Parathyroid adenoma (tissue), 2 donors: ENCODE data around the gene AIDA.

Source experiments
- H2AFZ ChIP-seq: fragments of 300-600 bp; sonication (generic); one replicate; pipeline ENCODE4 v1.7.0; 2017; ENCODE audit warnings: antibody characterized with exemption, mild to moderate bottlenecking
- H3K27ac ChIP-seq: fragments of 300-600 bp; sonication (generic); one replicate; pipeline ENCODE4 v1.7.0; 2017
- H3K27me3 ChIP-seq: fragments of 300-600 bp; sonication (generic); one replicate; pipeline ENCODE4 v1.7.0; 2017; ENCODE audit warnings: low read length; ENCODE audit not compliant: control insufficient read depth, insufficient read depth
- H3K36me3 ChIP-seq: fragments of 300-600 bp; sonication (generic); one replicate; pipeline ENCODE4 v1.7.0; 2017; ENCODE audit warnings: low read length; ENCODE audit not compliant: control insufficient read depth, insufficient read depth
- H3K4me1 ChIP-seq: fragments of 300-600 bp; sonication (generic); one replicate; pipeline ENCODE4 v1.7.0; 2017; ENCODE audit warnings: control low read depth
- H3K4me2 ChIP-seq: fragments of 300-600 bp; sonication (generic); one replicate; pipeline ENCODE4 v1.7.0; 2017; ENCODE audit warnings: low read length
- H3K4me3 ChIP-seq: fragments of 300-600 bp; sonication (generic); one replicate; pipeline ENCODE4 v1.7.0; 2017; ENCODE audit warnings: low read depth, low read length
- H3K79me2 ChIP-seq: fragments of 300-600 bp; sonication (generic); one replicate; pipeline ENCODE4 v1.7.0; 2017; ENCODE audit warnings: control low read depth
- H3K9ac ChIP-seq: fragments of 300-600 bp; sonication (generic); one replicate; pipeline ENCODE4 v1.7.0; 2017; ENCODE audit warnings: mild to moderate bottlenecking
- H3K9me3 ChIP-seq: fragments of 300-600 bp; sonication (generic); one replicate; pipeline ENCODE4 v1.7.0; 2017; ENCODE audit warnings: low read length; ENCODE audit not compliant: control insufficient read depth
- TF ChIP-seq, protein P1 (sequence below): fragments of 300-600 bp; sonication (generic); IDR thresholded peaks from one replicate; pipeline ENCODE4 v1.7.0; 2017; ENCODE audit warnings: antibody characterized with exemption, mild to moderate bottlenecking
- donor health status: primary hyperparathyroidism.

Gene AIDA

DNA sequence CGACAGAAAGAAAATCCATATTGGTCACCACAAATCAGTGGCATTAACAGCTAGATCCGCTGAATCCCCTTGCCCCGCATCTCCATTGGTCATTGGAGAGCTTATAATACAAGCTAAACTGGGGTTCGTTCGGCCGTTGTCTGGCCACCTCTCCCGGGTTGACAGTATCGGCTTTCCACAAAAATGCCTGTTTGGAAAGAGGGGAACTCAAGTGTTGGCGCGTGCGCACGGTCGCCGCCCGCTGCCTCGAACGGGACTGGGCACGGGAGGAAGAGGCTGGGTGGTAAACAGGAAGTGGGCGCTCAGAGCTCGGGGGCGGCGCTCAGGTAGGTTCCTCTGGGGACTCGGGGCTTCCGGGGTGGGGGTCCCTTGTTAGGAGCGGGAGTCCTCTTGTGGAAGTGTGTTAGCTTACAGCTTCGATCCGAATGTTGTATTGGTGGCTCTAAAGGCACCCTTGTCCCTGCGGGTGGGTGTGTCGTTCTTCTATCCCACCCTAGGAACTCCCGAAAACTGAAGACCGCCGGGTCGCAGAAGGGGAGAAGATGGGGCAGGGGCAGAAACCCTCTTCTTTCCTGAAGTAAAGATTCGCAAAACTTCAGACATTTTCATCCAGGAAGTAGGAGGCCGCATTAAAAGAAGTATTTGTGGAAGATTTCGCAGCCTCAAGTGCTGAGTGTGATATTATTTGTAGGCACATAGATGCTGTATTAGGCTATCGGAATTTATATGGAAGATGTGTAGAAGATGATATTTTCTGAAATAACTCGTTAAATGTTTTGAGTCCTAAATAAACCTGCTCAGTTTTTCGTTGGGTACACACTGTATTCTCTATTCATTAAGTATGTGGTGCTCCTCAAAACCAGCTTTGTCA, 1.0 kb upstream of the AIDA start:
- Histone ChIP-seq H2AFZ (peak overlapping the region; percentile 94), H3K27ac (peak overlapping the region; percentile 99), H3K36me3 (no peaks in the 10 kb centered on the region), H3K4me1 (no peaks in the 10 kb centered on the region), H3K9ac (peak overlapping the region; percentile 76), H3K27me3 (no peaks in the 10 kb centered on the region), H3K4me2 (peak overlapping the region; percentile 99), H3K9me3 (no peaks in the 10 kb centered on the region), H3K79me2 (peaks cover 6% of the 10 kb centered on the region), H3K4me3 (peak overlapping the region; percentile 100)
- TF ChIP-seq, protein P1, sequence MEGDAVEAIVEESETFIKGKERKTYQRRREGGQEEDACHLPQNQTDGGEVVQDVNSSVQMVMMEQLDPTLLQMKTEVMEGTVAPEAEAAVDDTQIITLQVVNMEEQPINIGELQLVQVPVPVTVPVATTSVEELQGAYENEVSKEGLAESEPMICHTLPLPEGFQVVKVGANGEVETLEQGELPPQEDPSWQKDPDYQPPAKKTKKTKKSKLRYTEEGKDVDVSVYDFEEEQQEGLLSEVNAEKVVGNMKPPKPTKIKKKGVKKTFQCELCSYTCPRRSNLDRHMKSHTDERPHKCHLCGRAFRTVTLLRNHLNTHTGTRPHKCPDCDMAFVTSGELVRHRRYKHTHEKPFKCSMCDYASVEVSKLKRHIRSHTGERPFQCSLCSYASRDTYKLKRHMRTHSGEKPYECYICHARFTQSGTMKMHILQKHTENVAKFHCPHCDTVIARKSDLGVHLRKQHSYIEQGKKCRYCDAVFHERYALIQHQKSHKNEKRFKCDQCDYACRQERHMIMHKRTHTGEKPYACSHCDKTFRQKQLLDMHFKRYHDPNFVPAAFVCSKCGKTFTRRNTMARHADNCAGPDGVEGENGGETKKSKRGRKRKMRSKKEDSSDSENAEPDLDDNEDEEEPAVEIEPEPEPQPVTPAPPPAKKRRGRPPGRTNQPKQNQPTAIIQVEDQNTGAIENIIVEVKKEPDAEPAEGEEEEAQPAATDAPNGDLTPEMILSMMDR = no peak

DNA sequence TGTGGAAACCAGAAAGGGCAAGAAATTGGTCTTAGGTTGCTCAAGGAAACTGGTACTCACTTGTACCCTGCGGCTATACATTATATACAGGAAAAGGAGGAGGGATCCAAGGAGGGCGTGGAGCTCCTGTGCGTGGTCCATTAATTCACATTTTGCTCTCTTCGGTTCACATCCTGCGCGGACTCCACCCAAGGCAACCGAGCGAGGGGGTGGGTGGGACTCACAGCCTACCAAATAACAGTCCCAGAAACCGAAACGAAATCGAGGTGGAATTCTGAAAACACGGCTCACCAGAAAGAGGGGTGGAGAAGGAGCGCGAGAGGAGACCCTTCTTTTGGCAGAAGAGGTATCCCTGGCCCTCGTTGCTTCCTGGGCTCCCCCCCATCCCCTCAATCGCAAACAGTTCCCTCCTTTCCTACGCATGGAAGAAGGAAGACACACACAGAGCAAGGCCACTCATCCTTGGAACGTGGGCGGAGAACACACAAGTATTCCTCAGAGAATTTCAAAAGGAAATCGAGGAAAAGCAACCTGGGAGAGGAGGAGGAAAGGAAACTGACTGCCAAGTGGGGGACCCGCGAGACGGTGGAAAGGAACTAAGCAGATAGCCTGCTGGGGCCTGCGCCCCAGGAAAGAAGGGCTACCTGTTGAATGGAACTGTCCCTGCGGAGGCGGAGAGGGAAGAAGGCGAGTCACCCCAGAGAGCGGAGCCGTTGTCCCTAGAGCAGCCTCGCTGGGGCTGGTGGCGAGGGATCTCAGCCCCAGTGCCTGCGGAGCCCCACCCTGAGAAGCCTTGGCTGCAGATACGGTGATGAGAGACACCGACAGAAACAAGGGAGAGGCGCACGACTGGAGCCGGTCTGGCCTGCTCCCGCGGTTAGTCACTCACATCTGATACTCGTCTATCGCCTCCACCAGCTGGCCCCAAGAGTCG, 705 bp downstream of the AIDA start:
- H3K4me3 ChIP-seq = peak overlapping the region; percentile 100
- H3K9ac ChIP-seq = no peak overlapping the region
- H2AFZ ChIP-seq = peak overlapping the region; percentile 75
- H3K27me3 ChIP-seq = no peaks in the 10 kb centered on the region
- H3K27ac ChIP-seq = peak overlapping the region; percentile 43
- peak overlapping the region; percentile 64 for H3K4me2 ChIP-seq
- no peaks in the 10 kb centered on the region for H3K36me3 ChIP-seq
- peaks cover 8% of the 10 kb centered on the region for H3K79me2 ChIP-seq
- TF ChIP-seq, protein P1 = no peak
- no peaks in the 10 kb centered on the region for H3K4me1 ChIP-seq
- H3K9me3 ChIP-seq = no peaks in the 10 kb centered on the region

DNA sequence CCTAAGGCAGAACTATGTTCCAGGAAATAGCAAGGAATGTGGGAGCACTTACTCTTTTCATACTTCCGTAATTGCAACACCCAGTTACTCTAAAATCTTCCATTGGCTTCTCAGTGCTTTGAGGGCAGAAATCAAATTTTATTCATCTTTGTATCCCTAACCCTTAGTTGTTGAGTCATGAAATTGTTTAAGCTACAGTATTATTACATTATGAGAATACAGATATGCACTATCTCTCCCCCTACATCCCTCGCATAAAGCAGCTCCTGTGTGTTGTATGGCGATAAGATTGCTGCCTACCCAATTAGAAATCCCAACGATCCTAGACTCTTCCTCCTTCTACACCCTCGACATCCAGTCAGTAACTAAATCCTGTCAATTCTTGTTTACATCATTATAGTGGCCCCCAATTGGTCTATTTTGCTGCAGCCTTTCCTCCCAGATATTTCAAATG, 2.6 kb downstream of the AIDA start:
- H3K27me3 ChIP-seq = no peaks in the 10 kb centered on the region
- no peak overlapping the region for H3K27ac ChIP-seq
- H3K4me2 ChIP-seq = no peak overlapping the region
- TF ChIP-seq, protein P1 = no peak
- H3K79me2 ChIP-seq = peaks cover 13% of the 10 kb centered on the region
- H3K9ac ChIP-seq = no peak overlapping the region
- no peaks in the 10 kb centered on the region for H3K36me3 ChIP-seq
- no peak overlapping the region for H3K4me3 ChIP-seq
- no peaks in the 10 kb centered on the region for H3K9me3 ChIP-seq
- H3K4me1 ChIP-seq = no peaks in the 10 kb centered on the region
- H2AFZ ChIP-seq = no peak overlapping the region

DNA sequence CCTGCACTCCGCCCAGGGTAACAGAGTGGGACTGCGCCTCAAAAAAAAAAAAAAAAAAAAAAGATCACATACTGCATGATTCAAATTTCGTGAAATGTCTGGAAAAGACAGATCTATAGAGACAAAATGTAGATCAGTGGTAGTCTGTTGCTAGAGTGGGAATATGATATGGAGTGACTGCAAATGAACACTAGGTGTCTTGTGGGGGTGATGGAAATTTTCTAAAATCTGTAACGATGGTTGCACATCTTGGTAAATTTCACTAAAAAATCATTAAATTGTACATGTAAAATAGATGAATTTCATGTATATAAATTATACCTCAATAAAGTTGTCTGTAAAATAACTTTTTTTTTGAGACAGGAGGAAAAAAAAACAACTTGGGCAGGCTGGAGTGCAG, 5.5 kb downstream of the AIDA start:
- Histone ChIP-seq H3K9me3 (no peaks in the 10 kb centered on the region), H3K4me2 (no peak overlapping the region), H3K9ac (no peak overlapping the region), H3K4me3 (no peak overlapping the region), H3K79me2 (peaks cover 16% of the 10 kb centered on the region), H3K27ac (no peak overlapping the region), H3K36me3 (no peaks in the 10 kb centered on the region), H3K4me1 (no peaks in the 10 kb centered on the region), H3K27me3 (no peaks in the 10 kb centered on the region), H2AFZ (no peak overlapping the region)
- TF ChIP-seq, protein P1 = no peak
